H9 (cell line): ENCODE results near the gene USE1. TPM values are rescaled to one million over a fixed set of nuclear protein-coding genes. Genes with fewer than 3 reads are reported as not detected.

Source experiments
- DNase-seq: peaks from one replicate; pipeline ENCODE4 v3.0.0-alpha.2; 2017
- H2AFZ ChIP-seq: one replicate; pipeline ENCODE4 v1.6.1; 2013; ENCODE audit warnings: mild to moderate bottlenecking, low read length, control low read depth, moderate library complexity
- H2AK5ac ChIP-seq: 2 replicates; pipeline ENCODE4 v1.6.1; 2013; ENCODE audit warnings: low read length, control low read depth, mixed read lengths; ENCODE audit not compliant: insufficient read length
- H2BK120ac ChIP-seq: one replicate; pipeline ENCODE4 v1.6.1; 2013; ENCODE audit warnings: low read depth, mild to moderate bottlenecking, low read length, control low read depth, inconsistent platforms; ENCODE audit not compliant: poor library complexity, severe bottlenecking
- H2BK12ac ChIP-seq: 2 replicates; pipeline ENCODE4 v1.6.1; 2013; ENCODE audit warnings: low read length, control low read depth, mixed read lengths, low read depth; ENCODE audit not compliant: insufficient read length
- H2BK15ac ChIP-seq: 2 replicates; pipeline ENCODE4 v1.6.1; 2013; ENCODE audit warnings: low read depth, low read length, control low read depth
- H2BK20ac ChIP-seq: one replicate; pipeline ENCODE4 v1.6.1; 2013; ENCODE audit warnings: low read depth, mild to moderate bottlenecking, low read length, control low read depth, inconsistent platforms; ENCODE audit not compliant: poor library complexity, severe bottlenecking
- H2BK5ac ChIP-seq: 2 replicates; pipeline ENCODE4 v1.6.1; 2013; ENCODE audit warnings: low read length, control low read depth, mixed read lengths; ENCODE audit not compliant: insufficient read length
- H3K14ac ChIP-seq: 2 replicates; pipeline ENCODE4 v1.6.1; 2013; ENCODE audit warnings: low read length, control low read depth; ENCODE audit not compliant: insufficient read depth
- H3K18ac ChIP-seq: 2 replicates; pipeline ENCODE4 v1.6.1; 2013; ENCODE audit warnings: low read depth, mild to moderate bottlenecking, mixed read lengths, low read length, control low read depth; ENCODE audit not compliant: insufficient read length
- H3K23ac ChIP-seq: 2 replicates; pipeline ENCODE4 v1.6.1; 2013; ENCODE audit warnings: low read length, control low read depth, mixed read lengths, low read depth; ENCODE audit not compliant: insufficient read length
- H3K23me2 ChIP-seq: 2 replicates; pipeline ENCODE4 v1.6.1; 2013; ENCODE audit warnings: low read depth, mild to moderate bottlenecking, mixed read lengths, low read length, control low read depth; ENCODE audit not compliant: insufficient read length, poor library complexity, severe bottlenecking
- H3K27ac ChIP-seq: 2 replicates; pipeline ENCODE4 v1.5.1; 2013; ENCODE audit warnings: low read length, control low read depth, mixed read lengths, low read depth; ENCODE audit not compliant: insufficient read length
- H3K27me3 ChIP-seq: 2 replicates; pipeline ENCODE4 v1.6.1; 2013; ENCODE audit warnings: low read length, control low read depth, inconsistent platforms; ENCODE audit not compliant: insufficient read depth
- H3K4ac ChIP-seq: 2 replicates; pipeline ENCODE4 v1.6.1; 2013; ENCODE audit warnings: low read depth, mild to moderate bottlenecking, control low read depth, inconsistent platforms, low read length, moderate library complexity
- H3K4me1 ChIP-seq: 2 replicates; pipeline ENCODE4 v1.6.1; 2013; ENCODE audit warnings: low read length, control low read depth, inconsistent platforms; ENCODE audit not compliant: insufficient read depth
- H3K4me2 ChIP-seq: 2 replicates; pipeline ENCODE4 v1.6.1; 2013; ENCODE audit warnings: low read length, control low read depth, mixed read lengths; ENCODE audit not compliant: insufficient read length, insufficient read depth
- H3K56ac ChIP-seq: 2 replicates; pipeline ENCODE4 v1.6.1; 2013; ENCODE audit warnings: low read depth, mild to moderate bottlenecking, mixed read lengths, low read length, control low read depth; ENCODE audit not compliant: insufficient read length
- H3K79me1 ChIP-seq: 2 replicates; pipeline ENCODE4 v1.6.1; 2013; ENCODE audit warnings: low read depth, mild to moderate bottlenecking, moderate library complexity, low read length, control low read depth, inconsistent platforms; ENCODE audit not compliant: insufficient read depth, poor library complexity, severe bottlenecking
- H3K79me2 ChIP-seq: 2 replicates; pipeline ENCODE4 v1.6.1; 2013; ENCODE audit warnings: low read length, control low read depth, inconsistent platforms; ENCODE audit not compliant: insufficient read depth
- H3K9ac ChIP-seq: 2 replicates; pipeline ENCODE4 v1.6.1; 2013; ENCODE audit warnings: low read length, control low read depth, mixed read lengths; ENCODE audit not compliant: insufficient read length; ENCODE audit errors: extremely low read depth
- H3K9me3 ChIP-seq: one replicate; pipeline ENCODE4 v1.6.1; 2013; ENCODE audit warnings: low read depth, low read length, inconsistent platforms; ENCODE audit not compliant: control insufficient read depth
- H3T11ph ChIP-seq: one replicate; pipeline ENCODE4 v1.6.1; 2013; ENCODE audit warnings: mild to moderate bottlenecking, low read length, control low read depth, inconsistent platforms
- H4K20me1 ChIP-seq: one replicate; pipeline ENCODE4 v1.6.1; 2013; ENCODE audit not compliant: control insufficient read depth, insufficient read length, insufficient read depth
- H4K5ac ChIP-seq: 2 replicates; pipeline ENCODE4 v1.6.1; 2013; ENCODE audit warnings: low read depth, mild to moderate bottlenecking, mixed read lengths, low read length, control low read depth; ENCODE audit not compliant: insufficient read length
- H4K8ac ChIP-seq: replicated peaks from 2 replicates; pipeline ENCODE4 v1.6.1; 2013; ENCODE audit warnings: low read length, control low read depth, mixed read lengths, low read depth; ENCODE audit not compliant: insufficient read length
- H4K91ac ChIP-seq: 2 replicates; pipeline ENCODE4 v1.6.1; 2013; ENCODE audit warnings: low read depth, mild to moderate bottlenecking, moderate library complexity, mixed read lengths, low read length, control low read depth; ENCODE audit not compliant: insufficient read length
- H3K27ac Mint-ChIP-seq, 3 experiments: 2 replicates in 2 of 3; 3 replicates in 1 of 3; pipeline ENCODE4 v1.8.0; 2020 to 2021; ENCODE audit warnings: mixed read lengths in 3 of 3, mild to moderate bottlenecking in 1 of 3, moderate library complexity in 1 of 3
- H3K27me3 Mint-ChIP-seq: 2 replicates; pipeline ENCODE4 v1.8.0; 2021; ENCODE audit warnings: low read depth, mild to moderate bottlenecking, moderate library complexity, mixed read lengths
- H3K36me3 Mint-ChIP-seq, 3 experiments: 2 replicates in 2 of 3; 3 replicates in 1 of 3; pipeline ENCODE4 v1.8.0; 2020 to 2021; ENCODE audit warnings: low read depth in 3 of 3, mixed read lengths in 3 of 3; ENCODE audit not compliant: insufficient read depth in 1 of 3
- H3K4me1 Mint-ChIP-seq, 2 experiments: 2 replicates each; pipeline ENCODE4 v1.8.0; 2020; ENCODE audit warnings: mixed read lengths in 2 of 2
- H3K4me3 Mint-ChIP-seq, 2 experiments: 2 replicates in 1 of 2; 3 replicates in 1 of 2; pipeline ENCODE4 v1.8.0; 2020 to 2021; ENCODE audit warnings: mild to moderate bottlenecking in 2 of 2, mixed read lengths in 2 of 2, moderate library complexity in 1 of 2
- H3K9me3 Mint-ChIP-seq, 2 experiments: 2 replicates in 1 of 2; 3 replicates in 1 of 2; pipeline ENCODE4 v1.8.0; 2020; ENCODE audit warnings: mild to moderate bottlenecking in 2 of 2, mixed read lengths in 2 of 2, moderate library complexity in 1 of 2
- WGBS: extraction: QIAGEN DNeasy Blood & Tissue Kit; methylation state at CpG from one replicate; pipeline ENCODE4 v1.1.7; 2013; ENCODE audit warnings: missing lambda C conversion rate, low lambda C conversion rate, mixed read lengths; ENCODE audit not compliant: insufficient read length; ENCODE audit errors: extremely low coverage; 5-methylcytosine and 5-hydroxymethylcytosine counted together
- total RNA-seq: library from RNA; stranded (reverse); gene quantifications from 2 replicates; pipeline ENCODE4 v1.2.1, GENCODE V29; 2021
- TF ChIP-seq, protein P1 (sequence below): fragments of 200-600 bp; sonication (generic); conservative IDR thresholded peaks from 3 replicates; pipeline ENCODE4 v1.8.0; 2021; ENCODE audit warnings: antibody characterized with exemption, mild to moderate bottlenecking

USE1 gene
- total RNA-seq, 1 experiment from 2014 or later, result 16.2 TPM

DNA sequence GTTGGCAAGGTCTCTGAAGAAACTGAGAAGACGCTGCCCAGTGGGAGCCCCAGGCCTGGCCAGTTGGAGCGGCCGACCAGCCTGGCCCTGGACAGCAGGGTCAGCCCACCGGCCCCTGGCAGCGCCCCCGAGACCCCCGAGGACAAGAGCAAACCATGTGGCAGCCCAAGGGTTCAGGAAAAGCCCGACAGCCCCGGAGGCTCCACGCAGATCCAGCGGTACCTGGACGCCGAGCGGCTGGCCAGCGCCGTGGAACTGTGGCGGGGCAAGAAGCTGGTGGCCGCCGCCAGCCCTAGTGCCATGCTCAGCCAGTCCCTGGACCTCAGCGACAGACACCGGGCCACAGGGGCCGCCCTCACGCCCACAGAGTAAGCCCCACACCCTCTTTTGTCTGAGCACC is 20.1 kb upstream of the USE1 start:
- H3K36me3 Mint-ChIP-seq, result peaks cover 46 to 50% (median 49%) of the 10 kb centered on the region in 3 experiments
- no peak overlapping the region for H4K91ac ChIP-seq
- no peak overlapping the region for H3K27ac Mint-ChIP-seq
- H3K4me1 Mint-ChIP-seq, result no peaks in the 10 kb centered on the region
- H3K4ac ChIP-seq, result no peak overlapping the region
- H3K27ac ChIP-seq, result no peak overlapping the region
- no peak overlapping the region for H3K14ac ChIP-seq
- no peak overlapping the region for H3K23ac ChIP-seq
- H4K5ac ChIP-seq, result no peak overlapping the region
- no peaks in the 10 kb centered on the region for H3K27me3 Mint-ChIP-seq
- TF ChIP-seq, protein P1, sequence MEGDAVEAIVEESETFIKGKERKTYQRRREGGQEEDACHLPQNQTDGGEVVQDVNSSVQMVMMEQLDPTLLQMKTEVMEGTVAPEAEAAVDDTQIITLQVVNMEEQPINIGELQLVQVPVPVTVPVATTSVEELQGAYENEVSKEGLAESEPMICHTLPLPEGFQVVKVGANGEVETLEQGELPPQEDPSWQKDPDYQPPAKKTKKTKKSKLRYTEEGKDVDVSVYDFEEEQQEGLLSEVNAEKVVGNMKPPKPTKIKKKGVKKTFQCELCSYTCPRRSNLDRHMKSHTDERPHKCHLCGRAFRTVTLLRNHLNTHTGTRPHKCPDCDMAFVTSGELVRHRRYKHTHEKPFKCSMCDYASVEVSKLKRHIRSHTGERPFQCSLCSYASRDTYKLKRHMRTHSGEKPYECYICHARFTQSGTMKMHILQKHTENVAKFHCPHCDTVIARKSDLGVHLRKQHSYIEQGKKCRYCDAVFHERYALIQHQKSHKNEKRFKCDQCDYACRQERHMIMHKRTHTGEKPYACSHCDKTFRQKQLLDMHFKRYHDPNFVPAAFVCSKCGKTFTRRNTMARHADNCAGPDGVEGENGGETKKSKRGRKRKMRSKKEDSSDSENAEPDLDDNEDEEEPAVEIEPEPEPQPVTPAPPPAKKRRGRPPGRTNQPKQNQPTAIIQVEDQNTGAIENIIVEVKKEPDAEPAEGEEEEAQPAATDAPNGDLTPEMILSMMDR, result no peak
- no peaks in the 10 kb centered on the region for H3K9me3 Mint-ChIP-seq
- H3K4me2 ChIP-seq, result no peak overlapping the region
- H3K79me2 ChIP-seq, result no peaks in the 10 kb centered on the region
- no peak overlapping the region for H3K9ac ChIP-seq
- no peak overlapping the region for H2BK15ac ChIP-seq
- H4K20me1 ChIP-seq, result peaks cover 4% of the 10 kb centered on the region
- H2BK12ac ChIP-seq, result no peak overlapping the region
- H2BK20ac ChIP-seq, result no peak overlapping the region
- H3K4me3 Mint-ChIP-seq, result no peak overlapping the region
- no peak overlapping the region for H4K8ac ChIP-seq
- no peaks in the 10 kb centered on the region for H3K79me1 ChIP-seq
- no peaks in the 10 kb centered on the region for H3K9me3 ChIP-seq
- no peak overlapping the region for H2BK5ac ChIP-seq
- no peaks in the 10 kb centered on the region for H3K4me1 ChIP-seq
- H3K27me3 ChIP-seq, result no peaks in the 10 kb centered on the region
- no peak overlapping the region for H3T11ph ChIP-seq
- no peak for DNase-seq
- no peak overlapping the region for H2AFZ ChIP-seq
- no peak overlapping the region for H2AK5ac ChIP-seq
- H2BK120ac ChIP-seq, result no peak overlapping the region
- no peaks in the 10 kb centered on the region for H3K23me2 ChIP-seq
- H3K18ac ChIP-seq, result no peak overlapping the region
- no peak overlapping the region for H3K56ac ChIP-seq
- no CpG with 5 or more reads among the region's 23 CpGs for WGBS
